Uterus (tissue), 2 donors: ENCODE results near the gene ATXN3L.

Experiments
- CTCF ChIP-seq, 4 experiments: fragments of 200-600 bp in 2 of 4; fragments of 450-650 bp in 2 of 4; sonication (generic) in 2 of 4; IDR thresholded peaks; one replicate each; pipeline ENCODE4 v1.5.1; 2016 to 2019; ENCODE audit warnings: antibody characterized with exemption in 4 of 4, mild to moderate bottlenecking in 2 of 4, moderate library complexity in 1 of 4
- POLR2A ChIP-seq, 2 donors: fragments of 450-650 bp; IDR thresholded peaks; one replicate each; pipeline ENCODE4 v1.6.1; 2016; ENCODE audit warnings: antibody characterized with exemption in 2 of 2, mild to moderate bottlenecking in 1 of 2, moderate library complexity in 1 of 2

- TF ChIP-seq CTCF (IDR thresholded peaks at IDR 0.05) (no peak), POLR2A (IDR thresholded peaks at IDR 0.05) (no peak)
Measured at GRCh38 chrX:13298836-13299235, 21.0 kb downstream of the ATXN3L start.
